Esophagus squamous epithelium (tissue), 4 donors: ENCODE measurements around the gene KCNC3.

Source experiments
- POLR2A ChIP-seq, 4 donors: fragments of 450-650 bp; IDR thresholded peaks; one replicate each; pipeline ENCODE4 v1.6.1; 2017; ENCODE audit warnings: antibody characterized with exemption in 4 of 4, mild to moderate bottlenecking in 4 of 4, moderate library complexity in 3 of 4
- TF ChIP-seq, protein P1 (sequence below), 6 experiments: fragments of 450-650 bp in 4 of 6; fragments of 200-600 bp in 2 of 6; sonication (generic) in 2 of 6; IDR thresholded peaks; one replicate each; pipeline ENCODE4 v1.5.1; 2016 to 2019; ENCODE audit warnings: antibody characterized with exemption in 6 of 6, mild to moderate bottlenecking in 4 of 6, moderate library complexity in 4 of 6

DNA sequence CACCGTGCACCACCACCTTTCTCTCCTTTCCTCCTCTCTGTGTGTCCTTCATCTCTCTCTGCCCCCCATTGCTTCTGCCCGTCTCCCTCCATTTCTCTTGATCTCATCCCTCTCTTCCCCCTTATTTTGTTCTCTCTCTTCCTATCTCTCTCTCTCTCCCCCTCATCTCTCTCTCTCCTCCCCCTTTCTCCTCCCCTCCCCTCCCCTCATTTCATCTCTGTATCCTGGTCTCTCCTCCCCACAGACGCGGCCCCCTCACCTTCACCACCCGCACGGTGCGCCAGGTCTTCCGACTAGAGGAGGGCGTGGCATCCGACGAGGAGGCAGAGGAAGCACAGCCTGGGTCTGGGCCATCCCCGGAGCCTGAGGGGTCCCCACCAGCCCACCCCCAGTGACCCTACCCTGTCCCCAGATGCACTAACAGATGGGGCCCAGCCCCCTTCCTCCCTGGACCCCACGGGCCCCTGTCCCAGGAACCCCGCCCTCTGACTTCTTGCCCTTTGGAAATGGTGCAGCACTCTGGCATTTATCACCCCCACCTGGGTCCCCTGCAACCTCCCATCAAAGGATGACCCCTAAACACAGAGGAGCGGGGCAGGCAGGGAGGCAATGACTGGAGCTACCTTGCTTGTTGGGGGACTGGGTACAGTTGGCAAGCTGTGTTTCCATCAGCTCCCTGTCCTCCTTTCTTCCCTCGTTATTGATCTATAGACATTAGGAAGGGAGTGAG is 19.6 kb downstream of the KCNC3 start:
- TF ChIP-seq, protein P1, sequence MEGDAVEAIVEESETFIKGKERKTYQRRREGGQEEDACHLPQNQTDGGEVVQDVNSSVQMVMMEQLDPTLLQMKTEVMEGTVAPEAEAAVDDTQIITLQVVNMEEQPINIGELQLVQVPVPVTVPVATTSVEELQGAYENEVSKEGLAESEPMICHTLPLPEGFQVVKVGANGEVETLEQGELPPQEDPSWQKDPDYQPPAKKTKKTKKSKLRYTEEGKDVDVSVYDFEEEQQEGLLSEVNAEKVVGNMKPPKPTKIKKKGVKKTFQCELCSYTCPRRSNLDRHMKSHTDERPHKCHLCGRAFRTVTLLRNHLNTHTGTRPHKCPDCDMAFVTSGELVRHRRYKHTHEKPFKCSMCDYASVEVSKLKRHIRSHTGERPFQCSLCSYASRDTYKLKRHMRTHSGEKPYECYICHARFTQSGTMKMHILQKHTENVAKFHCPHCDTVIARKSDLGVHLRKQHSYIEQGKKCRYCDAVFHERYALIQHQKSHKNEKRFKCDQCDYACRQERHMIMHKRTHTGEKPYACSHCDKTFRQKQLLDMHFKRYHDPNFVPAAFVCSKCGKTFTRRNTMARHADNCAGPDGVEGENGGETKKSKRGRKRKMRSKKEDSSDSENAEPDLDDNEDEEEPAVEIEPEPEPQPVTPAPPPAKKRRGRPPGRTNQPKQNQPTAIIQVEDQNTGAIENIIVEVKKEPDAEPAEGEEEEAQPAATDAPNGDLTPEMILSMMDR (IDR thresholded peaks at IDR 0.05), result no peak
- no peak for TF ChIP-seq POLR2A (IDR thresholded peaks at IDR 0.05)
